IgD-negative memory B cell (primary cell): ENCODE measurements around the gene CELA3B. TPM values are rescaled to one million over a fixed set of nuclear protein-coding genes. Genes with fewer than 3 reads are reported as not detected.
"Not testable (repeated sequence)": the region's sequence is repeated elsewhere in the genome, so short reads cannot be mapped to it uniquely, and the experiment has no call there.

ENCODE experiments used
- H3K27ac Mint-ChIP-seq, 3 donors: one replicate each; pipeline ENCODE4 v1.8.0; 2020 to 2022; ENCODE audit warnings: mild to moderate bottlenecking in 3 of 3, mixed read lengths in 3 of 3, moderate library complexity in 1 of 3
- H3K27me3 Mint-ChIP-seq: one replicate; pipeline ENCODE4 v1.8.0; 2021; ENCODE audit warnings: mixed read lengths
- H3K36me3 Mint-ChIP-seq: one replicate; pipeline ENCODE4 v1.8.0; 2020; ENCODE audit warnings: mild to moderate bottlenecking, mixed read lengths
- H3K4me1 Mint-ChIP-seq, 3 donors: one replicate each; pipeline ENCODE4 v1.8.0; 2020 to 2022; ENCODE audit warnings: mixed read lengths in 3 of 3, mild to moderate bottlenecking in 1 of 3
- H3K4me3 Mint-ChIP-seq, 4 donors: one replicate each; pipeline ENCODE4 v1.8.0; 2020 to 2022; ENCODE audit warnings: mild to moderate bottlenecking in 4 of 4, mixed read lengths in 4 of 4, moderate library complexity in 3 of 4
- H3K9me3 Mint-ChIP-seq, 3 donors: one replicate each; pipeline ENCODE4 v1.8.0; 2020 to 2021; ENCODE audit warnings: mixed read lengths in 3 of 3, mild to moderate bottlenecking in 1 of 3
- polyA plus RNA-seq: library from polyadenylated mRNA; unstranded; fragments of 300-500 nt; fragmentation: Illumina TruSeq; gene quantifications from one replicate; pipeline ENCODE4 v1.2.3, GENCODE V29; 2021

Gene CELA3B, protein sequence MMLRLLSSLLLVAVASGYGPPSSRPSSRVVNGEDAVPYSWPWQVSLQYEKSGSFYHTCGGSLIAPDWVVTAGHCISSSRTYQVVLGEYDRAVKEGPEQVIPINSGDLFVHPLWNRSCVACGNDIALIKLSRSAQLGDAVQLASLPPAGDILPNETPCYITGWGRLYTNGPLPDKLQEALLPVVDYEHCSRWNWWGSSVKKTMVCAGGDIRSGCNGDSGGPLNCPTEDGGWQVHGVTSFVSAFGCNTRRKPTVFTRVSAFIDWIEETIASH
- not detected for polyA plus RNA-seq

DNA sequence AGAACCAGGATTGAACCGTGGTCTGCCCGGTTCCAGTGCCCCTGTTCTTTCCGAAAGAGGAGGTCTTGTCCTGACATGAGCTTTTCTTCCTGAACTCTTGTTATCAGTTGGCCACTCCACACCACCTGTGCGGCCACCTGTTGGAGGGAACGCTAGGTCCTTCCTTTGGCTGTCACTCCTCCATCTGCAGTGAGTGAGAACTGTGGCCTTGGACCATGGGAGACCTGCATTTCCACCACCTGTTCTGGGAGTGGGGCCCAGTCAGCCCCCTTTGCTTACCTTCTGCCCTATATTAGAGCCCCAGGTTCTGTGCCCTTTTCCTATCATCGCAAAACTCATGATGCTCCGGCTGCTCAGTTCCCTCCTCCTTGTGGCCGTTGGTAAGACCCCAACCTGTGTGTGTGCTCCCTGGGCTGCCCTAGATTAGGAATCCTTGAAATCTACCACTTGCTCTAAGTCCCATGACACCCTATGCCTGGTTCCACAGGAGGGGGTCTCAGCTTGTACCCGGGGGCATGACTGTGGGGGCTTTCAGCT, at the start of gene CELA3B:
TSS of gene CELA3B (plus strand) at position 320 of the 537 bp plus-strand sequence. CDS start at position 338, 18 bp downstream.
- H3K36me3 Mint-ChIP-seq, H3K4me1 Mint-ChIP-seq, H3K9me3 Mint-ChIP-seq, H3K27me3 Mint-ChIP-seq, H3K27ac Mint-ChIP-seq: not testable (repeated sequence)
- H3K4me3 Mint-ChIP-seq: peak within 1 kb of the TSS in 1 of 4 donors; percentile 8

DNA sequence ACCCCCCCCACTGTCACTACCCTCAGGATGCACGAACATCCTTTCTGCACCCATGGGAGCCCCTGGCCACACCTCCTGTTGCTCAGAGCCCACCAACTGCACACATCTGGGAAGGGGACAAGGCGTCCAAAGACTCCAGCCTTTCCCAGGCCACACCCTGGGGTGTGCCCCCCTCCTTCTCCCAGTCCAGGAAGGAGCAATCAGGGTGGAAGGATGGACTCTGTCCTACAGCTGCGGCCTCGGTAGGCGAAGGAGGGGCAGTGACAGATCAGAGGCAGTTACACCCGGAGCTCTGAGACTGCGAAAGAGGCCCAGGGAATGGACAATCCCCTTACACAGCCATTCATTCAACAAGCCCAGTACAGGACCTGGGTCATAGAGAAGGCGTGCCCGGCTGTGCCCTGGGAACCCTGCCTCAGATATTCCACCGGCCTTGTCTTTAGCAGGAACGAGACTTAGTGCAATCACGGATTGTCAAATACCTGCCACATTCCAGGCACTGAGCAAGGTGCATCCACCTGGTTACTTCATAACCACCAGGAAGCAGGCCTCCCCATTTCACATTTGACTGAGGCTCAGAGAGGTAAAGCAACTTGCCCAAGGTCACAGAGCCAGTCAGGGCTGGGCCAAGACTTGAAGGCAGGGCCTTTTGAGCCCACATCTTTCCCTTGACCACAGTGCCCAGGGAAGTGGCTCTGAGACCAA, 49.1 kb upstream of the CELA3B start:
- Mint-ChIP-seq H3K36me3 (no peaks in the 10 kb centered on the region), H3K27me3 (peaks cover 7% of the 10 kb centered on the region), H3K4me1 (peaks cover 0 to 2% (median 0%) of the 10 kb centered on the region in 3 donors), H3K9me3 (no peaks in the 10 kb centered on the region), H3K27ac (no peak overlapping the region), H3K4me3 (no peak overlapping the region)

GRCh38 chr1:21930080-21930571, 46.7 kb upstream of the CELA3B start:
- H3K27me3 Mint-ChIP-seq: peaks cover 2% of the 10 kb centered on the region
- H3K4me1 Mint-ChIP-seq: peaks cover 0 to 2% (median 0%) of the 10 kb centered on the region in 3 donors
- peak overlapping the region in 1 of 3 donors; percentile 78 for H3K27ac Mint-ChIP-seq
- no peaks in the 10 kb centered on the region for H3K9me3 Mint-ChIP-seq
- H3K36me3 Mint-ChIP-seq: no peaks in the 10 kb centered on the region
- no peak overlapping the region for H3K4me3 Mint-ChIP-seq

DNA sequence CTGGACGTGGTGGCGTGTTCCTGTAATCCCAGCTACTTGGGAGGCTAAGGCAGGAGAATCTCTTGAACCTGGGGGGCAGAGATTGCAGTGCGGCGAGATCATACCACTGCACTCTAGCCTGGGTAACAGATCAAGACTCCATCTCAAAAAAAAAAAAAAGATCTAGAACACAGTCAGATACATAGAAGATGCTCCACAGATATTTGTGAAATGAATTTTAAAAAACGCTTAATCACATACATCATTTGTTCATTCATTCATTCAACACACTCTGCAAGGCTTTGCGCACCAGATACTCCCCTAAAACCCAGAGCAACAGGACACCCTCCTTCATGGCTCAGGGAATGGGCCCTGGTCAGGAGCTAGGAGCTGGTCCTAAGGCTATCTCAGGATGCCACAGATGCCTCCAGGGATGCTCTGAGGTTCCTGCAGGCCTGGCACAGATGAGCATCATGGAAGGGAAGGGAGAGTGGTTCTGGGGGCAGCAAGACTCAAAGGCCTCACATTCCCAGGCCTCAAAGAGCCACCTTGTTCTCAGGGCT, 46.1 kb upstream of the CELA3B start:
- Mint-ChIP-seq H3K4me3 (no peak overlapping the region), H3K4me1 (peaks cover 0 to 4% (median 0%) of the 10 kb centered on the region in 3 donors), H3K27me3 (peaks cover 2% of the 10 kb centered on the region), H3K27ac (no peak overlapping the region), H3K9me3 (no peaks in the 10 kb centered on the region), H3K36me3 (no peaks in the 10 kb centered on the region)

DNA sequence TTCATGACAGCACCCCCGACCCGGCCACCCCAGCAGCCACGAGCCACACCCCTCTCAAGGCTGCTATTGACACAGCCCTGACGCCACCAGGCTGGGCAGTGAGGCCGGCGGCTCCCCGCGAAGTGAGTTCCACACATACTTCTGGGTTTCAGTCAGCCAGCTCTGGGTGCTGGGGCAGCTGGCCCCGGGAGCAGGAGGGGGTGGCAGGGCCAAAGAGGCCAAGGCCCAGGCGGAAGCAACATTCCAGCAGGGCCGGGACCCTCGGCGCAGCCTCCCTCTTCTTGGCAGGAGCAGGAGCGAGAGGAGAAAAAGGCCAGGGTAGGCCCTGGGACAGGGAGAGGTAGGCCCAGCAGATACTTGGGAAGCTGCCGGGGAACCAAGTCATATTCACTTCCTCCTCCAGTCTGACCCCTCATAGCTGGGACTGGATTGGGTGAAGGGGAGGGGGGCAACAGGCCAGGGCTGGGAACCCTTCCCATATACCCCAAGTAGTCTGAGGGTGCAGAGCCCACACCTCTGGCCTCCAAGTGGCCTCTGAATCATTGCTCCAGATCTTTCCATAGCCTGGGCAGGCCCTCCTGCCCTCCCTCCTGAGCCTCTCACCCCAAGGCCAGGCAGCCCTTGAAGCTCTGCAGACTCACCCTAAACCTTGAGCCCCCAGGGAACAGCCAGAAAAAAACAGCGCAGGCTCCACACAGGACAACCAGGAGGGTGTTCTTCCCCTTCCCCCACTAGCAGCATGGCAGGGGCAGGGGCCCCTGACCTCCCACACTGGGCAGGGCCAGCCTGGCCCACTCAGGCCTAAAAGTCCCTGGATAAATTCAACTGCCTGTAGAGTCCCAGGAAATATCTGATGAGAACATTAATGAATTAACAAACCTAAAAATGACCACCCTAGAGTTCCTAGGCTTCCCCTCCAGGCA, 45.4 kb upstream of the CELA3B start:
- Mint-ChIP-seq H3K36me3 (no peaks in the 10 kb centered on the region), H3K27me3 (peaks cover 2% of the 10 kb centered on the region), H3K4me3 (no peak overlapping the region), H3K4me1 (peaks cover 0 to 4% (median 1%) of the 10 kb centered on the region in 3 donors), H3K27ac (no peak overlapping the region), H3K9me3 (no peaks in the 10 kb centered on the region)

- H3K4me3 Mint-ChIP-seq: peak overlapping the region in 1 of 4 donors; percentile 9
- H3K36me3 Mint-ChIP-seq: no peaks in the 10 kb centered on the region
- no peak overlapping the region for H3K27ac Mint-ChIP-seq
- peaks cover 2% of the 10 kb centered on the region for H3K27me3 Mint-ChIP-seq
- peaks cover 0 to 4% (median 3%) of the 10 kb centered on the region in 3 donors for H3K4me1 Mint-ChIP-seq
- H3K9me3 Mint-ChIP-seq: no peaks in the 10 kb centered on the region
Observed at GRCh38 chr1:21932127-21932526, 44.7 kb upstream of the CELA3B start.

DNA sequence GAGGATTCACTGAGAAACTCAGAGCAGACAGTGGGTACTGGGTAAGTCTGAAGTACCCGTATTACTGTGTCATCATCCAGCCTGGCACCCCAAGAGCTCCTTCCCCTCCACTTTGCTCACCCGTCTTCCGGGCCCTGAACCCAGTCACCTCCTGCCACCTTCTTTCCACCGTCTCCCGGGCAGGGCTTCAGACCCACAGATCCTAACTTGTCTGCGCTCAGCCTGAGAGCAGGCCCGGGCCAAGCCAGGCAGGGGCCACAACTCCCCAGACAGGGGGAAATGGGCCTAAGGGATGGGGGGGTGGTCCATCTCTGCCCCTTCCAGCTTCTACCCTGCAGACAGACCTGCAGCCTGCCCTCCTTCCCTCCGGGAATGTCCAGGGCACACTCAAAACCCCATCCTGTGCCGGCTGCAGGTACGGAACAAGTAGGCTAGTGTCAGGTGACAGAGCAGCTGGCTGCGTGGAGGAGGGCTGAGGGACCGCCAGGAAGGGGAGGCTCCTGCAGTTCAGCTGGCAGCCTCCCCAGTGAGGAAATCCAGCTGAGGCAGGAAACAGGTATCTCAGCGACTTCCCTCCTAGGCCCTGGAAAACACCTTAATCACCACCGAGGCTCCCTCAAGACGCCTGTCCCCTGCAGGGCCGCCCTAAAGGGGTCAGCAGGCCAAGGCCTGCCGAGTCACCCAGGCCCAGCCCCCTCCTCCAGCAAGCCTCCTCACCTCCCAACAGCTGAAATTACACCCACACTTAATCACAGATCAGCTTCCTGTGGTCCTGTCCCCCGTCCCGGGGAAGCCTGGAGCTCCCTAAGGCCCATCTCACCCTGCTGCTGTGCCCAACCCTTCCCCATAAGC, 43.2 kb upstream of the CELA3B start:
- H3K9me3 Mint-ChIP-seq: no peaks in the 10 kb centered on the region
- H3K4me3 Mint-ChIP-seq: peak overlapping the region in 1 of 4 donors; percentile 50
- H3K4me1 Mint-ChIP-seq: peaks cover 0 to 9% (median 8%) of the 10 kb centered on the region in 3 donors
- peaks cover 2% of the 10 kb centered on the region for H3K27me3 Mint-ChIP-seq
- H3K27ac Mint-ChIP-seq: no peak overlapping the region
- H3K36me3 Mint-ChIP-seq: no peaks in the 10 kb centered on the region

GRCh38 chr1:21935393-21935804, 41.4 kb upstream of the CELA3B start:
- Mint-ChIP-seq H3K36me3 (peaks cover 2% of the 10 kb centered on the region), H3K4me1 (peaks cover 0 to 9% (median 8%) of the 10 kb centered on the region in 3 donors), H3K27ac (no peak overlapping the region), H3K27me3 (peaks cover 1% of the 10 kb centered on the region), H3K4me3 (peak overlapping the region in 3 of 4 donors; percentile 30 to 47 (median 37)), H3K9me3 (no peaks in the 10 kb centered on the region)

GRCh38 chr1:21935891-21936365, 40.9 kb upstream of the CELA3B start:
- Mint-ChIP-seq H3K27me3 (peaks cover under 1% of the 10 kb centered on the region), H3K4me1 (peaks cover 0 to 9% (median 8%) of the 10 kb centered on the region in 3 donors), H3K27ac (no peak overlapping the region), H3K9me3 (no peaks in the 10 kb centered on the region), H3K4me3 (peak overlapping the region; percentile 37 to 85 (median 59)), H3K36me3 (peaks cover 2% of the 10 kb centered on the region)

GRCh38 chr1:21936366-21937031, 40.3 kb upstream of the CELA3B start:
- H3K27me3 Mint-ChIP-seq: no peaks in the 10 kb centered on the region
- no peaks in the 10 kb centered on the region for H3K9me3 Mint-ChIP-seq
- no peak overlapping the region for H3K27ac Mint-ChIP-seq
- H3K4me3 Mint-ChIP-seq: peak overlapping the region; percentile 37 to 85 (median 70)
- peaks cover 2% of the 10 kb centered on the region for H3K36me3 Mint-ChIP-seq
- H3K4me1 Mint-ChIP-seq: peaks cover 0 to 10% (median 8%) of the 10 kb centered on the region in 3 donors

DNA sequence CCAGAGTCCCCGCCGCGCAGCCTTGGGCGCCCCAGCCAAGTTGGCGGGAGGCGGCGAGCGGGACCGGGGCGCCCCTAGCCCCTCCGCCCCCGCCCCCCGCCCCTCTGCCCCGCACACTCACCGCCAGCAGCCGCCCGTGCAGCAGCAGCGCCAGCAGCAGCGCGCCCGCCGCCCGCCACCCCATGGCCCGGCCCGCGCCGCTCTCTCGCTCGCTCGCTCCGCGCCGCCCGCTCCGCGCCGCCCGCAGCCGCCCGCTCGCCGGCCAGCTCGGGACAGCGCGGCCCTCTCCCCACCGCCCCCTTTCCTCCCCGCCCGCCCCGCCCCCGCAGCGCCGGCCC, 39.8 kb upstream of the CELA3B start, which contains the start of gene HSPG2:
TSS of gene HSPG2 (minus strand) at position 277 of the 338 bp plus-strand sequence. CDS start at position 184, 93 bp downstream.
- H3K27me3 Mint-ChIP-seq: no peaks in the 10 kb centered on the region
- H3K36me3 Mint-ChIP-seq: peaks cover 2% of the 10 kb centered on the region
- H3K9me3 Mint-ChIP-seq: no peaks in the 10 kb centered on the region
- peak within 1 kb of the TSS in 2 of 3 donors; percentile 76 to 87 for H3K27ac Mint-ChIP-seq
- H3K4me3 Mint-ChIP-seq: peak within 1 kb of the TSS; percentile 59 to 95 (median 93)
- peaks cover 0 to 10% (median 8%) of the 10 kb centered on the region in 3 donors for H3K4me1 Mint-ChIP-seq

DNA sequence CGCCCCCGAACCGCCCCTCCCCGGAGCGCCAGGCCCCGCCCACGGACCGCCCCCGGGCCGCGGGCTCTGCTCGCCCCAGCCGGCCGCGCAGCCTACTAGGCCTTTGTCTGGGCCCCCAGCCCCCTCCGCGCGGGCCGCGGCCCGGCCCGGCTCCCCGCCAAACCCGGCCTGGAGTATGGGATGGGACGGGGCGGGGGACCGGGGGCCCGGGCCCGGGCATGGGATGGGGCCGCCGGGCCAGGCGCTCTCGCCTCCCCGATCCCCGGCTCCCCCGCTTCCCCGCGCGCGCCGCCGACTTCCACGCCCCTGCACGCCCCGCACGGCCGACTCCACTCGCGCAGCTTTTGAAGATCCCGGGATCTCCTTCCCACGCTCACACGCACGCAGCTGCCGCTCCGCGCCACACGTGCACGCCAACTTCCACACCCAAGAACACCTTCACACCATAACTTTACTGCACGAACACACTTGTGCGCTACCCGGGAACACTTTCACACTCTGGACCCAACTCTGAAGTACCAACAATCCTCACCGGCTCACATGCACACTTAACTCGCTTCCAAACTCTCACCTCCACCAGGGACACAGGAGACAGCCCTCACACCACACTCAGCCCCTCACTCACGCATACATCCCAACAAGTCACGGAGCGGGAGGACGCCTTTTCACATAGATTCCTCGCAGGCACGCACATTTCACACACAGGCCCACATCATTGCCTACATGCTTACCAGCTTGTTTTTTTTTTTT, 39.3 kb upstream of the CELA3B start:
- peaks cover 0 to 10% (median 8%) of the 10 kb centered on the region in 3 donors for H3K4me1 Mint-ChIP-seq
- H3K27ac Mint-ChIP-seq: peak overlapping the region in 2 of 3 donors; percentile 76 to 87
- H3K9me3 Mint-ChIP-seq: no peaks in the 10 kb centered on the region
- peak overlapping the region; percentile 59 to 95 (median 93) for H3K4me3 Mint-ChIP-seq
- no peaks in the 10 kb centered on the region for H3K27me3 Mint-ChIP-seq
- peaks cover 2% of the 10 kb centered on the region for H3K36me3 Mint-ChIP-seq
